ENCODE measurements around the gene IGSF11. TPM values are rescaled to one million over a fixed set of nuclear protein-coding genes. Genes with fewer than 3 reads are reported as not detected.

The IGSF11 gene
- total and polyA plus RNA-seq, 9 of the 15 experiments (the other 6 are each of a cell fraction or from before 2014, with no cell fraction given), result 1.2 to 2.8 (median 1.7) TPM

GRCh38 chr3:118941236-118941635 is 93.4 kb downstream of the IGSF11 start:
- ATAC-seq, result no peak

More at GRCh38 chr3:118941236-118941635, 93.4 kb downstream of the IGSF11 start:
- no peaks in the 10 kb centered on the region for H3K27me3 ChIP-seq (ENCODE audit: control insufficient read depth in 2 of 2, insufficient read depth in 2 of 2, low read length in 2 of 2)
- H3K9ac ChIP-seq (ENCODE audit: insufficient read depth in 1 of 2, low read depth in 2 of 2, low read length in 2 of 2), result no peak overlapping the region
- peak overlapping the region; percentile 82 for H2AFZ ChIP-seq (ENCODE audit: low read depth, low read length)
- H3K79me2 ChIP-seq (ENCODE audit: control insufficient read depth, insufficient read depth, low read length), result no peaks in the 10 kb centered on the region
- no peaks in the 10 kb centered on the region for H3K36me3 ChIP-seq (ENCODE audit: control insufficient read depth, insufficient read depth, low read length)
- no peaks in the 10 kb centered on the region for H4K20me1 ChIP-seq (replicated peaks; ENCODE audit: control insufficient read depth, insufficient read depth, low read length)
- H3K9me3 ChIP-seq (replicated peaks; ENCODE audit: control insufficient read depth, insufficient read depth, low read depth, low read length), result no peaks in the 10 kb centered on the region
- FAIRE-seq, result no peak
- DNase-seq (ENCODE audit: extremely low read depth in 1 of 4, low spot score in 3 of 4), result no peak
- H3K4me2 ChIP-seq (ENCODE audit: insufficient read depth, low read length), result no peak overlapping the region
- peaks cover 0 to 46% of the 10 kb centered on the region in 2 experiments; a peak in 4 of 5 replicates for H3K4me1 ChIP-seq (replicated peaks in 1 of 2; ENCODE audit: control insufficient read depth in 2 of 2, insufficient read depth in 2 of 2, low read length in 2 of 2)
- H3K27ac ChIP-seq (ENCODE audit: extremely low read depth, low read depth, low read length), result peak overlapping the region; percentile 75; the same call in 1 of the 3 replicates
- in situ Hi-C loops (cut with MboI) (no loop called here), intact Hi-C loops (cut with micrococcal nuclease) (no loop called here)
- H3K4me3 ChIP-seq, result no peak overlapping the region
- H3K9me1 ChIP-seq (ENCODE audit: control insufficient read depth, insufficient read depth, low read length), result no peaks in the 10 kb centered on the region
- POLR2A ChIA-PET, result no interaction called here
- 21% methylated on average over 3 of the region's 3 CpGs for WGBS (ENCODE audit: insufficient coverage, low coverage, missing lambda C conversion rate)
- TF ChIP-seq DPF2 (IDR thresholded peaks at IDR 0.05) (no peak), MTF1 (CRISPR knock-in tag; IDR thresholded peaks at IDR 0.05; ENCODE audit: borderline replicate concordance) (no peak), SRSF1 (IDR thresholded peaks at IDR 0.05; ENCODE audit: low read depth, low read length) (no peak), MAZ (CRISPR knock-in tag; conservative IDR thresholded peaks at IDR 0.05 in 1 of 2, IDR thresholded peaks at IDR 0.05 in 1 of 2) (no peak), ZNF77 (CRISPR knock-in tag; IDR thresholded peaks at IDR 0.05) (no peak), RBM25 (IDR thresholded peaks at IDR 0.05; ENCODE audit: low read depth, low read length, severe bottlenecking) (peak; percentile 19)
- TF ChIP-seq, protein P1, sequence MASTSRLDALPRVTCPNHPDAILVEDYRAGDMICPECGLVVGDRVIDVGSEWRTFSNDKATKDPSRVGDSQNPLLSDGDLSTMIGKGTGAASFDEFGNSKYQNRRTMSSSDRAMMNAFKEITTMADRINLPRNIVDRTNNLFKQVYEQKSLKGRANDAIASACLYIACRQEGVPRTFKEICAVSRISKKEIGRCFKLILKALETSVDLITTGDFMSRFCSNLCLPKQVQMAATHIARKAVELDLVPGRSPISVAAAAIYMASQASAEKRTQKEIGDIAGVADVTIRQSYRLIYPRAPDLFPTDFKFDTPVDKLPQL (IDR thresholded peaks at IDR 0.05; ENCODE audit: extremely low read depth, insufficient read length), result no peak
- CTCF ChIA-PET (ENCODE audit: low intra/inter-chr PET ratio), result no interaction called here
- no TSS peak for BruUV-seq (replicated peaks)
